ENCODE data around the gene GALNT2. TPM values are rescaled to one million over a fixed set of nuclear protein-coding genes. Genes with fewer than 3 reads are reported as not detected.

GALNT2 gene
- total RNA-seq, 1 donor from 2014 or later = 31.9 TPM

DNA sequence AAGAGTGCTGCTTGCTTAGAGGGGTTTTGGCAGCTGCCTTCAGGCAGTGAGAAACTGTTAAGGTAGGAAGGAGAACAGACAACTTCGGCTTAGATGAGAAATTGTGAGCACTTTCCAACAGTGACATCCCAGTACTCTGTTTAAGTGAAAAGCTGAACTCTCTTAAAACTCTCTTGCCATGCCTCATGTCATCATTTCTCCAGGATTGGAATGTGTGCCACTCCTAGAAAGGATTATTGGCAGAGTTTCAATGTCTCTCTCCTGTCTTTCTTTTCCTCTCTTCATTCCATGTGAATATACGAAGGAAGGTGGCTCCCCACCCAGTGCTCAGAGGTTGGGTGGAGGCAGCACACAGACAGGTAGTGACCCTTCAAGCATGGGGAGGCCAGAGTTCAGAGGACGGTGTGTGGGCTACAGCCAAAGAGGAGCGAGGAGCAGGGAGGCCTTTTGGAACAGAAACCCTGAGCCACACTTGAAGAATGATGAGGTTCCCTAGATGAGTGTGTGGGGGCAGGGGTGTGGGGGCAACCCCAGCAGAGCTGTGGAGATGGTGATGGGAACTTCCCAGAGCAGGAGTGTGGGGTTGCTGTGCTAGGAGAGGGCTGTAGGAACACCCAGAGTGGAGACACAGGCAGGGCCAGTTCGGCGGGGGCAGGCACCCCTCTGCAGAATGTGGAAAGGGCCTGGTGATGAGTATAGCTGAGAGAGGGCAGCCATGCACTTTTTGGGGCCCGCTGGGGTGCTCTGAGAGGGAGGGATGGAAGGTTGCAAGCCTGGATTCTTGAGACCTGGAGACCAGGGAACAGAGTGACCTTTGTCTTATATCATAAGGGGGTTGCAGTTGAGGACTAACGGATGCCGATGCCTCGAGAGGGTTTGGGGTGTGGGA is 58.8 kb downstream of the GALNT2 start:
- DNase-seq (ENCODE audit: low read depth) (peak; percentile 30), FAIRE-seq (no peak)
- no peaks in the 10 kb centered on the region for H3K27me3 ChIP-seq (ENCODE audit: control insufficient read depth, insufficient read depth, low read length)
- H3K36me3 ChIP-seq (ENCODE audit: control insufficient read depth, insufficient read depth, low read length) = peaks cover 3% of the 10 kb centered on the region
- TF ChIP-seq, protein P1, sequence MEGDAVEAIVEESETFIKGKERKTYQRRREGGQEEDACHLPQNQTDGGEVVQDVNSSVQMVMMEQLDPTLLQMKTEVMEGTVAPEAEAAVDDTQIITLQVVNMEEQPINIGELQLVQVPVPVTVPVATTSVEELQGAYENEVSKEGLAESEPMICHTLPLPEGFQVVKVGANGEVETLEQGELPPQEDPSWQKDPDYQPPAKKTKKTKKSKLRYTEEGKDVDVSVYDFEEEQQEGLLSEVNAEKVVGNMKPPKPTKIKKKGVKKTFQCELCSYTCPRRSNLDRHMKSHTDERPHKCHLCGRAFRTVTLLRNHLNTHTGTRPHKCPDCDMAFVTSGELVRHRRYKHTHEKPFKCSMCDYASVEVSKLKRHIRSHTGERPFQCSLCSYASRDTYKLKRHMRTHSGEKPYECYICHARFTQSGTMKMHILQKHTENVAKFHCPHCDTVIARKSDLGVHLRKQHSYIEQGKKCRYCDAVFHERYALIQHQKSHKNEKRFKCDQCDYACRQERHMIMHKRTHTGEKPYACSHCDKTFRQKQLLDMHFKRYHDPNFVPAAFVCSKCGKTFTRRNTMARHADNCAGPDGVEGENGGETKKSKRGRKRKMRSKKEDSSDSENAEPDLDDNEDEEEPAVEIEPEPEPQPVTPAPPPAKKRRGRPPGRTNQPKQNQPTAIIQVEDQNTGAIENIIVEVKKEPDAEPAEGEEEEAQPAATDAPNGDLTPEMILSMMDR (IDR thresholded peaks at IDR 0.05; ENCODE audit: insufficient read depth, low read length, severe bottlenecking) = no peak
- no peak overlapping the region for H3K4me3 ChIP-seq (ENCODE audit: low read depth, low read length)

DNA sequence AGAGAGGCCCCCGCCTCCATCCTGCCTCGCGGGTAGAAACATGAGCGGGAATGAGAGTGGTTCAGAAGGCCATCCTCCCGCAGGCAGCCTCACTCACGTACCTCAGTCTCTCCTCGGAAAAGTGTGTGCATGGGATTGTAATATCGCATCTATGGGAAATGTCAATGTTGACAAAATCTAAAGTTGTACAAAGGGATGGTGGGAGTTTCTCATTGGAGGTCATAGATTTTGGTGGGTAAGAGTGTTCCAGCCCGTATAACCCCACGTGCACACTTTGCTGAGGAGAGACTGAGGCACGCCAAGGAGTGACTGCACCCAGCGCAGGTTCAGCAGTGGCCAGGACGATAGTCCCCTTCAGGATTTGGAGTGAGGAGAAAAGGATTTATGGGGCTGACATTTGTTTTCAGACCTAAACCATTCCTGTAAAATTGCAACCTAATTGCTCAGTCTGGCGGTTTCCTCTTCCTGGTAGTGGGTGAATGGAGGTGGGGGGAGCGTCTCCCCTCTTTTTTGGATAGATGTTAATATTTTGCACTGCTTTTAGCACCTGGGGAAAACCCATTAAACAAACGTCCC is 59.6 kb downstream of the GALNT2 start:
- H3K36me3 ChIP-seq (ENCODE audit: control insufficient read depth, insufficient read depth, low read length) = peaks cover 3% of the 10 kb centered on the region
- no peak for DNase-seq (ENCODE audit: low read depth)
- no peak for FAIRE-seq
- no peak overlapping the region for H3K4me3 ChIP-seq (ENCODE audit: low read depth, low read length)
- no peaks in the 10 kb centered on the region for H3K27me3 ChIP-seq (ENCODE audit: control insufficient read depth, insufficient read depth, low read length)
- TF ChIP-seq, protein P1 (IDR thresholded peaks at IDR 0.05; ENCODE audit: insufficient read depth, low read length, severe bottlenecking) = no peak

- Histone ChIP-seq H3K27me3 (ENCODE audit: control insufficient read depth, insufficient read depth, low read length) (no peaks in the 10 kb centered on the region), H3K4me3 (ENCODE audit: low read depth, low read length) (no peak overlapping the region), H3K36me3 (ENCODE audit: control insufficient read depth, insufficient read depth, low read length) (peaks cover 3% of the 10 kb centered on the region)
- DNase-seq (ENCODE audit: low read depth) = no peak
- TF ChIP-seq, protein P1 (IDR thresholded peaks at IDR 0.05; ENCODE audit: insufficient read depth, low read length, severe bottlenecking) = no peak
- FAIRE-seq = no peak
Measured at GRCh38 chr1:230127105-230128054, 60.3 kb downstream of the GALNT2 start.

DNA sequence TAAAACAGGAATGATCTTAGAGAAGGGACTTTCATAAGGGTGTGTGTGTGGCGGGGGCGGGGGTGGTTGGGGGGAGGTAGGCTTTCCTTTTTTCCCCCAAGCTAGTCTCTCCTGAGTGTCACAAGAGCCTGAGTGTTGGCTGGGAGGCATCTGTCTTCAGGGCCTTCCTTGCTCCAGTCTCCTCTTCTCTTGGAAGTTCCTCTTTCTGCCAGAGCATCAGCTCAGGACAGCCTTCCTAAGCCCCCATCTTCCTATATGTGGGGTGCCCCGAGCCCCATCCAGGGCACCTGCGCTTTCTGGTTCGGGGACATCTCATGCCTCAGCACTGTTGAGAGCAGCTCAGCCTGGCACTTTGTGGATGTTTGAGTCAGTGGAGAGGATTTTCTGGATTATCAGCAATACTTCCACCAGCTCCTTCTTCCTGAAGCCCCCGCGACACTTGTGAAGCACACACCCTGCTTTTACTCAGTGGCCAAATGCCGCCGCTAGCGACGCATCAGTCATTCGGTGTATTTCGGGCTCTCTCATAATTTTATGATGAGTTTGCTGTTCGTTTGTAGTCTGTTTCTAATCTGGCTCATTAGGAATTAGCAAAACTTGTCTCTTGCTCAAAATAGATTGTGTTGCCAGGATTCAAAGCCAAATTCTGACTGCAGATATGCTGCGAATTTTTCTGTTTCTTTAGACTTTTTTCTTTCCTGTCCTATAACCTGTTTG is 61.7 kb downstream of the GALNT2 start:
- FAIRE-seq (no peak), DNase-seq (ENCODE audit: low read depth) (no peak)
- TF ChIP-seq, protein P1 (IDR thresholded peaks at IDR 0.05; ENCODE audit: insufficient read depth, low read length, severe bottlenecking) = no peak
- H3K4me3 ChIP-seq (ENCODE audit: low read depth, low read length) = no peak overlapping the region
- H3K36me3 ChIP-seq (ENCODE audit: control insufficient read depth, insufficient read depth, low read length) = peaks cover 3% of the 10 kb centered on the region
- H3K27me3 ChIP-seq (ENCODE audit: control insufficient read depth, insufficient read depth, low read length) = no peaks in the 10 kb centered on the region

DNA sequence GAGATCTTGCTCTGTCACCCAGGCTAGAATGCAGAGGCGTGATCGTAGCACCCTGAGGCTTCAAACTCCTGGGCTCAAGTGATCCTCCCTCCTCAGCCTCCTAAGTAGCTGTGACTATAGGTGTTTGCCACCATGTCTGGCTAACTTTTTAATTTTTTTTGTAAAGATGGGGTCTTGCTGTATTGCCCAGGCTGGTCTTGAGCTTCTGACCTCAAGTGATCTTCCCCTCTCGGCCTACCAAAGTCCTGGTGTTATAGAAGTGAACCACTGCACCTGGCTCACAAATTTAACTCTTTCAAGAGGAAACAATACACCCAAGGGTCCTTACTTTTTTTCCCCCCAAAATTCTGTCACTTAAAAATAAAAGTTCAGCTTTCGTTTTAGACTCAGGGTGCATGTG is 62.3 kb downstream of the GALNT2 start:
- FAIRE-seq (no peak), DNase-seq (ENCODE audit: low read depth) (no peak)
- Histone ChIP-seq H3K36me3 (ENCODE audit: control insufficient read depth, insufficient read depth, low read length) (peaks cover 3% of the 10 kb centered on the region), H3K4me3 (ENCODE audit: low read depth, low read length) (no peak overlapping the region), H3K27me3 (ENCODE audit: control insufficient read depth, insufficient read depth, low read length) (no peaks in the 10 kb centered on the region)
- TF ChIP-seq, protein P1 (IDR thresholded peaks at IDR 0.05; ENCODE audit: insufficient read depth, low read length, severe bottlenecking) = no peak
